Stimulated activated CD4-positive, alpha-beta T cell treated with anti-CD3 and anti-CD28 coated beads, Interleukin-1b, Interleukin-23, amount 100 ng/mL, for 4 hours (primary cell): ENCODE measurements around the gene AKAP9.
"Not testable (repeated sequence)": the region's sequence is repeated elsewhere in the genome, so short reads cannot be mapped to it uniquely, and the experiment has no call there.

Experiments
- DNase-seq, 2 donors: peaks; one replicate each; pipeline ENCODE4 v3.0.0-alpha.2; 2020; ENCODE audit warnings: low read depth in 2 of 2

Gene AKAP9

DNA sequence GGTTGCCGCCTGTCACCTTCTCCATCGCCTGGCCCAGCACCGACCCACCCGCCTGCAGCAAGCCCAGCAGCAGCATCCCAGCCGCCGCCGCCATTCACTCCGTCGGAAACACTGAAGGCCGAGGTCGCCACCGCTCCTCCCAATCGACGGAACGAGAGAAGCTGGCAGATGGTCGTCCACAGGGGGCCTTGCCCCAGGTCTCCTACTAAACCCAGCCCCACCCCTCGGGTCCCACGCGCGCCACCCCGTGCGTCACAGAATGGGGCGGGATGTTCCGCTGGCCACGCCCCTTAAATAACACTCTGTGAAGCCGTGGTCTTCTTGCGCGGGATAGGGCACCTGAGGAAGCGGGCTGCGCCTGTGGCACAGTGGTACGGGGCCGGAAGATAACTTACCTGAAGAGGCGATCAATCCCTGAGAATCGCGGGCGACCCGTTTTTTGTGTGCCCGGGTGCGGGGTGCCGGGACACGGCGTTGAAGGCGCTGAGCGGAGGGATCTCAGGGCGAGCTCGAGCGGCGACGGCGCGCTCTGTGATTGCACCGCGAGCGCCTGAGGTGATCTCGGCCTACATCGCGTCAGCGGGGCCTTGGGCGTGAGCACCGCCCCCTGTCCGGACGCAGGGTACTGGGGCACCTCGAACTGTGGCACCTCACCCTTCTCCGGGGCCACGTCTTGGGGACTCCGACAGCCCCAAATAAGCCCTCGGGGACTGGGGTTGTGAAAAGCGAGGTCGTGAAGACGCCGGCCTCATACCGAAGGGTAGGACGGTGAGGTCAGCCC, 193.8 kb downstream of the AKAP9 start, which contains the start of gene CYP51A1:
Gene CYP51A1 (minus strand): TSS at position 207 of the 781 bp plus-strand sequence. CDS start 113 bp downstream, at position 94.
- peak; percentile 90 to 92 for DNase-seq

GRCh38 chr7:92135052-92135889, 194.6 kb downstream of the AKAP9 start:
- peak in 1 of 2 donors; percentile 2 for DNase-seq

- DNase-seq: no peak
These were observed 196.9 kb downstream of the AKAP9 start for GRCh38 chr7:92137557-92137956.

- no peak for DNase-seq
These were observed 200.5 kb downstream of the AKAP9 start for GRCh38 chr7:92141161-92141560.

DNA sequence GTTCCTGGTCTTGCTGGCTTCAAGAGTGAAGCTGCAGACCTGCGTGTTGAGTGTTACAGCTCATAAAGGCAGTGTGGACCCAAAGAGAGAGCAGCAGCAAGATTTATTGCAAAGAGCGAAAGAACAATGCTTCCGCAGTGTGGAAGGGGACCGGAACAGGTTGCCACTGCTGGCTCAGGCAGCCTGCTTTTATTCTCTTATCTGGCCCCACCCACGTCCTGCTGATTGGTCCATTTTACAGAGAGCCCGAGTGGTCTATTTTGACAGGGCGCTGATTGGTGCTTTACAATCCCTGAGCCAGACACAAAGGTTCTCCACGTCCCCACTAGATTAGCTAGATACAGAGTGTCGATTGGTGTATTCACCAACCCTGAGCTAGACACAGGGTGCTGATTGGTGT, 202.1 kb downstream of the AKAP9 start:
- not testable (repeated sequence) for DNase-seq

DNA sequence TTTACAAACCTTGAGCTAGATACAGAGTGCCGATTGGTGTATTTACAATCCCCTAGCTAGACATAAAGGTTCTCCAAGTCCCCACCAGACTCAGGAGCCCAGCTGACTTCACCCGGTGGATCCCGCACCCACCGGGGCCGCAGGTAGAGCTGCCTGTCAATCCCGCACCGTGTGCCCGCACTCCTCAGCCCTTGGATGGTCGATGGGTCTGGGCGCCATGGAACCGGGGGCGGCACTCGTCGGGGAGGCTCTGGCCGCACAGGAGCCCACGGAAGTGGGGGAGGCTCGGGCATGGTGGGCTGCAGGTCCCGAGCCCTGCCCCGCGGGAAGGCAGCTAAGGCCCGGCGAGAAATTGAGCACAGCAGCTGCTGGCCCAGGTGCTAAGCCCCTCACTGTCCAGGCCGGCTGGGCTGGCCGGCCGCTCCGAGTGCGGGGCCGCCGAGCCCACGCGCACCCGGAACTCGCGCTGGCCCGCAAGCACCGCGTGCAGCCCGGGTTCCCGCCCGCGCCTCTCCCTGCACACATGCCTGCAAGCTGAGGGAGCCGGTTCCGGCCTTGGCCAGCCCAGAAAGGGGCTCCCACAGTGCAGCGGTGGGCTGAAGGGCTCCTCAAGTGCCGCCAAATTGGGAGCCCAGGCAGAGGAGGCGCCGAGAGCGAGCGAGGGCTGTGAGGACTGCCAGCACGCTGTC, 202.7 kb downstream of the AKAP9 start:
- not testable (repeated sequence) for DNase-seq

DNA sequence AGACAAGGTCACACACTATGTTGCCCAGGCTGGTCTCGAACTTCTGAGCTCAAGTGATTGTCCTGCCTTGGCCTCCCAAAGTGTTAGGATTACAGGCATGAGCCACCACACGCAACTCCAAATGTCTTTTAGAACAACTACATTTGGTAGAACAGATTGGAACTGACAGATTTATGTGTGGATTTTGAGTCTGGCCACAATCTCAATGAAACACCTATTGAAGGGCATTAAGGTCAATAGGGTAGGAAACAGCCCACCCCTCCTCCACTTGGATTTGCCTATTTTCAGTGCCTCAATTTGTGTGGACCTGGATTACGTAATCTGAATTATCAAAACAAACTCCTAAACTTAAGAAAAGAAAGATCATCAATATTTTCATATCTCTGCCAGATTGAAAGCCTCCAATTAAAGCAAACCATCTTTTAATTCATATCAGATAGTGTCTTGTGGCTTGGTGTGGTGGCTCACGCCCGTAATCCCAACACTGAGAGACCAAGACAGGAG, 209.1 kb downstream of the AKAP9 start:
- DNase-seq: no peak

DNA sequence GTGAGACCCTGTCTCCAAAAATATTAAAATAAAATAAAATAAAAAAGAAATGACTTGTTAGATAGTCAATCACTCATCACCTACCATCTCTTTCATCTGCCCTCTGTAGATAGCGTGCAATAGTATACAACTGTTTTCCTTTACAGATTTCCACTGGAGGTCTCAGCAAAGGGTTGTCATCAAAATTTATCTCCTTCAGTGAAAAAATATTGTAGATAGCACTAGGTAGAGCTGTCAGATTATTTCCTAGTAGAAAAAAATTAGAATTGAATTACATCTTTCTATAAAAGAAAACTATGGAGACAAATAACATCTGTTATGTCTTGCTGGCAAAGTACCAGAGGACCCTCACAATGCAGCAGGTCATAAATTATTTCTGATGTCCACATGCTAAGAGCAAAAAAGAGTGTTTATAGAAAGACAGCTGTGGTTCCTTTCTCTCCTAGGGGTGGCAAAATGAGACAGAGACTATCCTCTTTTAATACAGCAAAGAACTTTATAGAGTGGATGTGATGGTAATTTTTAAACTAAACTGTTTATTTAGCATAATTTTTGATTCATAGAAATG, 209.9 kb downstream of the AKAP9 start:
- DNase-seq: no peak

DNA sequence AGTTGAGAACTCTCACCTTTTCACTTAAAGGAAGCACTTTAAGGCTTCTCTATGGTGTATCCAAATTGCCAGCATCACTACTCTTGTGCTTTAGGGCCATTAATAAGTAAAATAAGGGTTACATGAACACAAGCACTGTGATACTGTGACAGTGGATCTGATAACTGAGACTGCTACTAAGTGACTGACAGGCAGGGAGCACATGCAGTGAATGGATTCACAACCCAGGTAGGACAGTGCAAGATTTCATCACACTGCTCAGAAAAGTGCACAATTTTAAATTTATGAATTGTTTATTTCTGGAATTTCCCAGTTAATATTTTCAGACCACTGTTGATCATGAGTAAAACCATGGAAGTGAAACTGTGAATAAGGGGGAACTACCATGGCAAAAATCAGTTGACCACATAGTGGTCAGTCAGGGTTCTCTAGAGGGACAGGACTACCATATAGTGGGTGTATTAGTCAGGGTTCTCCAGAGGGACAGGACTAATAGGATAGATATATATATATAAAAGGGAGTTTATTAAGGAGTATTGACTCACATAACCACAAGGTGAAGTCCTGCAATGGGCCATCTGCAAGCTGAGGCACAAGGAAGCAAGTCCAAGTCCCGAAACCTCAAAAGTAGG, 214.6 kb downstream of the AKAP9 start:
- no peak for DNase-seq

- no peak for DNase-seq
These were observed 216.3 kb downstream of the AKAP9 start for GRCh38 chr7:92156990-92157389.

GRCh38 chr7:92158660-92159575, 218.3 kb downstream of the AKAP9 start:
- no peak for DNase-seq
